Measurements from ENCODE around the gene MOB3B. TPM values are rescaled to one million over a fixed set of nuclear protein-coding genes. Genes with fewer than 3 reads are reported as not detected.

Gene MOB3B
- total RNA-seq, 1 donor from 2014 or later, result 1.4 TPM

GRCh38 chr9:27473111-27473529, 56.5 kb downstream of the MOB3B start:
- Histone ChIP-seq H3K4me3 (ENCODE audit: low read depth, low read length) (no peak overlapping the region), H3K27me3 (ENCODE audit: control insufficient read depth, insufficient read depth, low read length) (no peaks in the 10 kb centered on the region), H3K36me3 (ENCODE audit: control insufficient read depth, insufficient read depth, low read length) (no peaks in the 10 kb centered on the region)
- TF ChIP-seq CTCF (IDR thresholded peaks at IDR 0.05; ENCODE audit: insufficient read depth, low read length, poor library complexity, severe bottlenecking), result no peak
- DNase-seq (ENCODE audit: low read depth), result no peak

- TF ChIP-seq CTCF (IDR thresholded peaks at IDR 0.05; ENCODE audit: insufficient read depth, low read length, poor library complexity, severe bottlenecking), result no peak
- no peaks in the 10 kb centered on the region for H3K36me3 ChIP-seq (ENCODE audit: control insufficient read depth, insufficient read depth, low read length)
- DNase-seq (ENCODE audit: low read depth), result no peak
- H3K27me3 ChIP-seq (ENCODE audit: control insufficient read depth, insufficient read depth, low read length), result no peaks in the 10 kb centered on the region
- H3K4me3 ChIP-seq (ENCODE audit: low read depth, low read length), result no peak overlapping the region
Observed at GRCh38 chr9:27472195-27472594, 57.4 kb downstream of the MOB3B start.

GRCh38 chr9:27471789-27472188, 57.8 kb downstream of the MOB3B start:
- Histone ChIP-seq H3K27me3 (ENCODE audit: control insufficient read depth, insufficient read depth, low read length) (no peaks in the 10 kb centered on the region), H3K36me3 (ENCODE audit: control insufficient read depth, insufficient read depth, low read length) (no peaks in the 10 kb centered on the region), H3K4me3 (ENCODE audit: low read depth, low read length) (no peak overlapping the region)
- no peak for TF ChIP-seq CTCF (IDR thresholded peaks at IDR 0.05; ENCODE audit: insufficient read depth, low read length, poor library complexity, severe bottlenecking)
- no peak for DNase-seq (ENCODE audit: low read depth)

DNA sequence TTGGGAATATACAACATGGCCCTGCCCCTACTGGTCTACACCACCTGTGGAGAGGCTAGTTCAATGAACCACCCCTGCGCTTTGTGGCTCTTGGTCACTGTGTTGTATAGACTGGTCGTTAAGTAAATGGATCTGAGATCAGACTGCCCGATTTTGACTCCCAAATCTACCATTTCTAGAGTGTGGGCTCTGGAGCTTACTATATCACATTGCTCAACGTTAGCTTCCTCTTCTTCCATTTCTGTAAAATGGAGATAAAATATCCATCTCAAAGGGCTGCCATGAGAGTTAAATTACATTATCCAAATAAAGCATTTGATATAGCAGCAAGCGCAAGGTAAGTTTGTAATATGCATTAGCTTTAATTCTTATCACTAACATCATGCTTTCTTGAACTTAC, 58.2 kb downstream of the MOB3B start:
- Histone ChIP-seq H3K27me3 (ENCODE audit: control insufficient read depth, insufficient read depth, low read length) (no peaks in the 10 kb centered on the region), H3K36me3 (ENCODE audit: control insufficient read depth, insufficient read depth, low read length) (no peaks in the 10 kb centered on the region), H3K4me3 (ENCODE audit: low read depth, low read length) (no peak overlapping the region)
- no peak for TF ChIP-seq CTCF (IDR thresholded peaks at IDR 0.05; ENCODE audit: insufficient read depth, low read length, poor library complexity, severe bottlenecking)
- DNase-seq (ENCODE audit: low read depth), result no peak

DNA sequence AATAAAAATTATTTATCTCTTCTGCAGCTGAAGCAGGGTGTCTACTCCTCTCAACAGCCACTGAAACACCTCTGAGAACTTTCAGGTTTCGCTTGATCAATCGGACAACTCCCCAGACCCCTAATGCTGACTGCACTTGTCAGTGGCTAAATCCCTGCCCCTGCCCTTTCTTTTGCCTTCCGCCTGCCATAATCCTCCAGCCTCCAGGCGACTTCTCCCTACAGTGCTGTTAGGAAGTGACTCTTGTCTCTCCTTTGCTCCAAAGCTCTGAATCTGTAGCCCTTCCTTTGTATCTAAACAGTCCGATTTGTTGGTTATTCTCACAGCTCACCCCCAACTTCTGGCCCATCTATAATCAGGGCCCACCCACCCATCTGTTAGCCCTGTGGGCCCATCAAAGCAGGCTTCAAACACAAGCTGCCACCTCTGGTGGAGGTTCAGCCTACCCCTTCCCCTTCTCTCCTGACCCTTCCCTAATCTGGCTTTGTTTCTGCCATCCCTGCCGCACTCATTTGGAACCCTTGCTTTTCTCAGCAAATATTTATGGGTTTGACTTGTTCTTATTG, 59.2 kb downstream of the MOB3B start:
- H3K27me3 ChIP-seq (ENCODE audit: control insufficient read depth, insufficient read depth, low read length), result no peaks in the 10 kb centered on the region
- no peak for TF ChIP-seq CTCF (IDR thresholded peaks at IDR 0.05; ENCODE audit: insufficient read depth, low read length, poor library complexity, severe bottlenecking)
- no peak overlapping the region for H3K4me3 ChIP-seq (ENCODE audit: low read depth, low read length)
- no peak for DNase-seq (ENCODE audit: low read depth)
- no peaks in the 10 kb centered on the region for H3K36me3 ChIP-seq (ENCODE audit: control insufficient read depth, insufficient read depth, low read length)

GRCh38 chr9:27469550-27469949, 60.1 kb downstream of the MOB3B start:
- TF ChIP-seq CTCF (IDR thresholded peaks at IDR 0.05; ENCODE audit: insufficient read depth, low read length, poor library complexity, severe bottlenecking), result no peak
- Histone ChIP-seq H3K36me3 (ENCODE audit: control insufficient read depth, insufficient read depth, low read length) (no peaks in the 10 kb centered on the region), H3K4me3 (ENCODE audit: low read depth, low read length) (no peak overlapping the region), H3K27me3 (ENCODE audit: control insufficient read depth, insufficient read depth, low read length) (no peaks in the 10 kb centered on the region)
- no peak for DNase-seq (ENCODE audit: low read depth)

All from kidney epithelial cell (primary cell).